ENCODE results near the gene XYLT1.

Gene XYLT1

DNA sequence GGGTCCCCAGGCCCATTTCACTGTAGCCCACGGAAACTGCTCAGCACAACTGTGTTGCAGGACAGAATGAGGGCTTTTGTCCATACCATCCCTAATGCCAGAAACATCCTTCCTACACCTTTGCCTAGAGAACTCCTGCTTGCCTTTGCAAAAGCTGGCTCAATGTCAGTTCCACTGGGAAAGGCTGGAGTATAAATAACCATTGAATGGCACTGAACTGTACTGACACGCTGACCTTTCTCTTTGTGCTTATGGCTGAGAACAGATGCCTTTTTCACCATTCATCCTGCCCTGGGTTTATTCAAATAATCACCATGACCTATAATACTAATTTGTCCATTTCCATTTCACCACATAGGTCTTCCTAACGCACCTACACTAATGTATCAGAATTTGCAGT, 300.3 kb downstream of the XYLT1 start:
- FAIRE-seq = no peak

DNA sequence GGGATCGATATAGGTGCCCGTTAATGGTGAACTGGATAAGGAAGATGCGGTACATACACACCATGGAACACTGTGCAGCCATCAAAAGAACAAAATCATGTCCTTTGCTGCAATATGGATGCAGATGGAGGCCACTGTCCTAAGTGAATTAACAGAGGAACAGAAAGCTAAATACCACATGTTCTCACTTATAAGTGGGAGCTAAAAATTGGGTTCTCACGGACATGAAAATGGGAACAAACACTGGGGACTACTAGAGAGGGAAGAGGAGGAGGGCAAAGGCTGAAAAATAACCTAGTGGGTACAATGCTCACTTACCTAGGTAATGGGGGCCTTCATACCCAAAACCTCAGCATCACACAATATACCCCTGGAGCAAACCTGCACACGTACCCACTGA, 302.6 kb downstream of the XYLT1 start:
- FAIRE-seq = no peak

DNA sequence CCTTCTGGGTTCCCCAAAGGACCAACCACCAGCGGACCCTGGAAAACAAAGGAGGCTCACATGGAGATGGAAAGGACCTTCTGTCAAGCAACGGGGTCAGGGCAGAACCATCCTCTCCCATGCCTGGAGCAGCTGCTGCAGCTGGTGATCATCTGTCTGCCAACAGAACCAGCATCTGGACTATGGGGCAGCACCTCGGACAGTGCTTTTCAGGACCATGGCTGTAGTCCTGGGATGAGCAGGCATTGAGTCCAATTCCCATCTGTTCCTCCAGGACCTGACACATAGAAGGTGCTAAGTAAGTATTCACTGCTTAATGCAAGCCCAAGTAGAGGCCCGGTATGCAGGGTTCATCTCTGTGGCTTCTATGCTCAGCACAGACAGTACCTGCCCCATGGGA, 304.7 kb downstream of the XYLT1 start:
- FAIRE-seq = no peak

DNA sequence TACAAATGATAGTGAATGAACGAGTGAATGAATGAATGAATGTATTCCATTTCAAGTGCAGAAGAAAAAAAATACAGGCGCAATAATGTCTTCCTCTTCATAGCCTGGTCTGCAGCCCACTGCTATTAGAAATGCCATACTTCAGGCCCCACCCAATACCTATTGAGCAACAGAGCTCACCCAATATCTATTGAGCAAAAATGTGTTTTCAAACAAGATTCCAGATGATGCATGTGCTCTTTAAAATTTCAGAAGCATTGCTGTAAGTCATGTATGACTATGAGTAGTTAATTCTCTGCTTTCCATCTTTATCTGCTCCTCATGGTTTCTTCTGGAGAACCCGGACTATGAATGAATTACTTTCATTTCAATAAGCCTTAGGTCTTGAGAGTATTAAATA, 308.2 kb downstream of the XYLT1 start:
- no peak for FAIRE-seq

GRCh38 chr16:17160920-17161431, 309.8 kb downstream of the XYLT1 start:
- FAIRE-seq = no peak

DNA sequence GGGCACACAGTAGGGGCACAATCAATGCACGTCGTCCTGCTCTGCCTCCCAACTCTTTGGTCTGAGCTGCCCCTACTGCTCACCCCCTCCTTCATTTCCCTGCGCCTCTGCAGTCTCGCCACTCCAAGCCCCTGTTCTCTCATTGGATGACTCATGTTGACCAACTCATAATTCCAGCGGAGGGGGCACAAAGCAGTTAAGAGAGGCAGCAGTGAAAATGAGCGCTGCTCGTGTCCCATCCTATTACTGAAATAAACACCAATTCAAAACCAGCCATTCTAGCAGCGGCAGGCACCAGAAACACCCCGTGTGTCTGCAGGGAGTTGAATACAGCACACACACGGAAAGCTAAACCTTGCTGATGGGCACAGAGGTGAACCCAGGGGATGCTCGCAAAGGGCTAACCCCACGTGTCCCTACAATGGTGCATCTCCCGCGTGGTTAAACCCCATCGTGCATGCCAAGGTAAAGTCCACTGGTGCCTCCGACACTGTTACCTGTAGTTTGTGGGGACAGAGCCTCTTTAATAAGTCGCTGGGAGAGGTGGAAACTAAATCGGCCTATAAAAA, 310.4 kb downstream of the XYLT1 start:
- no peak for FAIRE-seq

GRCh38 chr16:17159617-17160016, 311.1 kb downstream of the XYLT1 start:
- no peak for FAIRE-seq

- FAIRE-seq = no peak
Measured at GRCh38 chr16:17155936-17156335, 314.8 kb downstream of the XYLT1 start.

- no peak for FAIRE-seq
Measured at GRCh38 chr16:17155485-17155884, 315.3 kb downstream of the XYLT1 start.

GRCh38 chr16:17154981-17155380, 315.8 kb downstream of the XYLT1 start:
- FAIRE-seq = no peak

DNA sequence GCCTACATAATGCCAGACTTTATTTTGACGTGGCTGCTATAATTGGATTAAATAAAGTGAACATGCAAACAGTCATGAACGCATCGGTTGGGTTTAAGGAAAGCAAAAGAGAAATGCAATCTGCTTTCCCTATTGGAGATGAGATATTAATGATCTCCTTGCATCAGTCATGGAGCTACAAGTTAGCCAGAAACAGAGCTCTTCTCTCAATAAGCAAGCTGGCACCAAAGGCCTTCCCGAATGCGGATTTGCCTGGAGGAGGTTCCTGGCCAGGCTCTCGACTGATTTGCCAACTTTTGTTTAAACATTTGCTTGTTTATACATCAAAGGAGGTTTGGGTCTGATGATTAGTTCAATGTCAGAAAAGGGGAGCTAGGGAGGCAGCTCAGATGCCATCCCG, 318.4 kb downstream of the XYLT1 start:
- FAIRE-seq = no peak

DNA sequence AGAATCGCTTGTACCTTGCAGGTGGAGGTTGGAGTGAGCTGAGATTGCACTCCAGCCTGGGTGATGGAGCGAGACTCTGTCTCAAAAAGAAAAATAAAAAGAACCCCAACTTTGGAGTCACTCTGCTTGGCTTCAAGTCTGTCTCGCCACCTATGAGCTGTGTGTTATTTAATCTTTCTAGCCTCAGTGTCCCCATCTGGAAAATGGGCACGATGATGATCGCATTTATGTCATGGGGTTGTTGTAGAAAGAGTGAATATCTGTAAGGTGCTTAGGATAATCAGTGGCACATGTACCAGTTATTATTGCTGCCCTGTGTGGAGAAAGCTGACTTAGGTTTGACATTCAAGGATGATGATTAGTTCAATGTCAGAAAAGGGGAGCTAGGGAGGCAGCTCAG, 319.4 kb downstream of the XYLT1 start:
- FAIRE-seq = no peak

DNA sequence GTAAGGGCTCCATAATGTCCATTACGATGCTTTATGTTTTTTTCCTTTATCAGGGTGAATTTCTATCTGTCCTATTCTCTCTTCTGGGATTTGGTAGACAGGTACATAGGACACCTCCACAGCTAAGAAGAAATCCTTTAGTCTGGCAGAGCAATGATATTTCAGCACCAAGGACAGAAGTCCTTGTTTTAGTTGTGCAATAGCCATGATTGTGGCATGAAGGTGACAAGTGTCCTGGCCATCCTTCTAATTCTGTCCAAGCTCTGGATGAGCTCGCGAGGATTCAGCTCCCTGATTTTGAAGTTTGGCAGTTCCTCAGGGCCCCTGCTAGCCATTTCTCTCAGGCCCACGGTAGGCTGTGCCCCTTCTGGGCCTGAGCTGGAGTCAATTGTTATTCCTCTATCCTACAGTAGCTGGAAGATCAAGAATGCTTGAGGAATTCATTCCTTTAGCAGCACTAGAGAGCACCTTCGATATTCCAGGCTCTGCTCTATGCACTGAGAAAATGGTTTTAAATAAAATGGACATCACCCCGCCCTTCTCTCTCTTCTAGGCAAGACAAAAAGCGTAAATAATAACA, 320.8 kb downstream of the XYLT1 start:
- FAIRE-seq = no peak

DNA sequence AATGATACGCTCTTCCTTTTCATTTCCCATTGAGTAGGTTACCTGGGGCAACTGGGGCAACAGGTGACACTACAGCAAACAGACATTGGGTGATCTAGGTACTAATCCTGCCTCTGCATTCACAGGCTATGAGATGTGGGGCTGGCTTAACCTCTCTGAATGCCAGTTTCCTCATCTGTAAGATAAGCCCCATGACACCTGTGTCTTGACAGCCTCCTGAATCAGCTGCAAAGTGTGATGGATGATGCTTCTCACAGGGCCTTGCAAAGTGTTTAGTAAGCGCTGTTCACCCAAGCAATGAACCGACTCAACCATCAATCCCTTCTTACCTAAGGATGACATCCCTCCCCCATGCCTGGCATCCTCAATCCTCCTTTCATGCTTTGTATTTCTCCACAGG, 322.8 kb downstream of the XYLT1 start:
- no peak for FAIRE-seq

DNA sequence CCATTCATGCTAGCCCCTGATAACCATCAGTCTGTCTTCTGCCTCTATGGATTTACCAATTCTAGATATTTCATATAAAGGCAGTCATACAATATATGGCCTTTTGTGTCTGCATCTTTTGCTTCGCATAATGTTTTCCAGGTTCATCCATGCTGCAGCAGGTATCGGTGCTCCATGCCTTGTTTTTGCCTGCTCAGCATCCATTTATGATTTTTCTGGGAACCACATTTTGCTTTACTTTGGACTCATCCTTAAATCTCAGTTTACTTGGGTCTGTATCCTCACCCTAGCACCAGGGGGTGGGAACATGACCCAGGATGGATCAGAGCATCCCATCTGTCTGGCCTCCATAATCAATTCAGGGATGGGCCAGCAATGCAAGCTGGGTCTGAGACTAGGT, 325.7 kb downstream of the XYLT1 start:
- FAIRE-seq = no peak

DNA sequence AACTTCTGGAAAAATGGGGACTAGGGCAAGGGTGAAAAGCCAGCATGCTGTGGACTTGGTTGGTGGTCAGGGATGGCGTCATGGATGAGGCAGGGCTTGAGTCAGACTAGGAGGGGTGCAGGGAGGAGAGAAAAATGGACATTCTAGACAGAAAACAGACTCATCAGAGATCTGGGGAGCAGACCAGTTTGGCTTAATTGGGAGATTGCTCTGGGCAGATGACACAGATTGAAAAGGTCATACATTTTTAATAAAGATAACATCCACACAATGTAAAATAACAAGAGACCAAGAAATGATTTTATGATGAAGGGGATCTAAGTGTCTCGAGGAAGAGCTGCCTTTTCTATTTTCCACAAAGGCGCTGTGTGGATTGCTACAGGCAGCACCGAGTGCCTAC, 326.3 kb downstream of the XYLT1 start:
- no peak for FAIRE-seq

GRCh38 chr16:17143546-17144419, 327.0 kb downstream of the XYLT1 start:
- no peak for FAIRE-seq

DNA sequence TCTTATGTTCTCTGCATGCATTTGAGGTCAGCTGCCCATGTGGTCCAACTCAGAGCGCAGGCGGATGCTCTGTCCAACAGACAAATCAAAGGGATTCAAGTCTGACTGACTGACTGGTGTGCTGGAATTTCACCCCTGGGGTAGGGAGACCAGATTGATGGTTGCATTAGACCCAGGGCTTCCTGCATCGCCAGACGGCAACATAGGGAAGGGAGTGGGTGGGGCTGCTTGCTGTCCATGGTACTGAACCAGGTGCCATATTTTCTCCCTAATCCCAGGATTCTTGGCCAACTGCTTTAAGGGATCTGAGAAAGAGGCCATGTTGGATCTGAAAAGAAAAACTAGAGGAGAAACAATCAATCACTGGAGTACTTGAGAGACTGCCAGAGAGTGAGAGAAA, 332.0 kb downstream of the XYLT1 start:
- no peak for FAIRE-seq

- FAIRE-seq = no peak
Measured at GRCh38 chr16:17135439-17135838, 335.3 kb downstream of the XYLT1 start.

DNA sequence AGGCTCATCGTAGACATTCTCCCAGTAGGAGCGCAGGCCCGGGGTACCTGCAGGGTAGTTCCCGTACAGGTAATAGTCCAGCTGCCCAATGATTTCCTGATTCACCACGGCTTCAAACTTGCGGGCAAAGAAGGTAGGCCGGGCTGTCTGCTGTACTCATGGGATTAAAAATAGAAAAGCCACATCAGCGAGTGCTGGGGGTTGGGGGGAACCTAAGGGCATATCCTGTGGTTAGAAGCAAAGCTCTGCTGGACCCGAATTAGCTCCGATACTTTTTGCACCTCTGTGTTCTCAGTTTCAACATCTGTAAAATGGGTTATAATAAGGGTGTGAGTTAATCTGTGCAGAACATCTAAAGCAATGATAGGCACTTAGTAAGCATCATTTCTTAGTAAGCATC, 336.2 kb downstream of the XYLT1 start:
- no peak for FAIRE-seq

DNA sequence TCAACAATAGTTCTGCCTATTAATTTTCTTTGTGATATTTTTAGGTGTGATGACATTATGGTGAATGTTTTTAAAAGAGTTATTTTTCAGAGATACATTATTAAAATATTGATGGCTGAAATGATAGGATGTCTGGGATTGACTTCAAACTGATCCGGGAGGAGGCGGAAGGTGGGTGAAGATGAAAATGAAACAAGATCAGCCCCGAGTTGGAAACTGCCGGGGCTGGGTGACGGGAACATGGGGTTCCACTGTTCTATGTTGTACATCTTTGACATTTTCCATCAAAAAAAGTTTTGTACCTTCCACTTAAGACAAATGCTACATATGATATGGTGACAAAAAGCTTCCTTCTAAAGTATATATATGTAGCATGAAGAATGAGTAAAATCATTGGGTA, 336.9 kb downstream of the XYLT1 start:
- no peak for FAIRE-seq

DNA sequence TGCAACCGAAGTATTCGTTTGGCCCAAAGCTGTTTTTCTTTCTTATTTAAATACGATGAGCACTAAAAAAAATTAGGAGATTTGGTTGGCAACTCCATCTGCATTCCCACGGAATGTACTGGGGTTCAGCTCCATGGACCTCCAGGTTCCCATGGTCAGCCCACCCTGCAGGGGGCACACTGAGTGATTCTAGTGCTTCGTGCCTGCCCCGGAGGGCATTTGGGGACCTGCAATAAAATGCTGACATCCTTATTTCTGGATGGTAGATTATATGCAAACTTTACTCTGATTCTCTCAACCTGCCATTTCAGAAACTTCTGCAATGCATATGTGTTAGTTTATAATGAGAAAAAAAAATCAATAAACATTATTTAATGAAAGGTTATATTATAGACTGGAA, 339.4 kb downstream of the XYLT1 start:
- FAIRE-seq = no peak

- no peak for FAIRE-seq
Measured at GRCh38 chr16:17130733-17131132, 340.0 kb downstream of the XYLT1 start.

DNA sequence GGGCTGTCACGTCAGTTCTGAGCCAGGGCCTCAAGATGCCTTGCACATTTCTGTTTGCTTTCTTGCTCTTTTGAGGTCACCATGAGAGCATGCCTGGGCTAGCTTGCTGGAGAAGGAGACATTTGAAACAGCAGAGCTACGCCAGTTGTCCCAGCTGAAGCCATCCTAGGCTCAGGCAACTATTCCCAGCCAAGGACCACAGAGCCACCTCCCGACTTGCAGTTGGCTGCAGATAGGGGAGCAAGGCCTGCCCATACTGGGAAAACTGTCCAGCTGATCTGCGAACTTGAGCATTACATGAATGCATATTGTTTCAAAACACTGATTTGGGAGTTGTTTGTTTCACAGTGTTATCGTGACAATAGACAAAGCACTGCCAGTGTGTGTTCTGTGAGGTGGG, 340.8 kb downstream of the XYLT1 start:
- no peak for FAIRE-seq

Data from islet of Langerhans (tissue), 1 donor.